Stimulated activated naive CD8-positive, alpha-beta T cell treated with anti-CD3 and anti-CD28 coated beads, Interleukin-15, amount 100 ng/mL, for 72 hours (primary cell): ENCODE results near the gene CDH7.

Experiments used
- ATAC-seq: fragments of 150-1000 bp; cut with Tn5 transposase; 2 replicates; pipeline ENCODE4 v1.10.0; 2021; ENCODE audit warnings: mild to moderate bottlenecking, moderate library complexity
- DNase-seq, 2 donors: peaks; one replicate each; pipeline ENCODE4 v3.0.0; 2021 to 2022
- H3K27ac Mint-ChIP-seq, 2 donors: one replicate each; pipeline ENCODE4 v1.8.0; 2022; ENCODE audit warnings: mild to moderate bottlenecking in 2 of 2, mixed read lengths in 2 of 2, moderate library complexity in 2 of 2
- H3K27me3 Mint-ChIP-seq: one replicate; pipeline ENCODE4 v1.8.0; 2022; ENCODE audit warnings: mixed read lengths
- H3K4me1 Mint-ChIP-seq: one replicate; pipeline ENCODE4 v1.8.0; 2022; ENCODE audit warnings: mild to moderate bottlenecking, mixed read lengths
- H3K4me3 Mint-ChIP-seq, 2 donors: one replicate each; pipeline ENCODE4 v1.8.0; 2022; ENCODE audit warnings: mild to moderate bottlenecking in 2 of 2, mixed read lengths in 2 of 2, moderate library complexity in 1 of 2
- H3K9me3 Mint-ChIP-seq, 2 donors: one replicate each; pipeline ENCODE4 v1.8.0; 2022; ENCODE audit warnings: mixed read lengths in 2 of 2

The CDH7 gene

DNA sequence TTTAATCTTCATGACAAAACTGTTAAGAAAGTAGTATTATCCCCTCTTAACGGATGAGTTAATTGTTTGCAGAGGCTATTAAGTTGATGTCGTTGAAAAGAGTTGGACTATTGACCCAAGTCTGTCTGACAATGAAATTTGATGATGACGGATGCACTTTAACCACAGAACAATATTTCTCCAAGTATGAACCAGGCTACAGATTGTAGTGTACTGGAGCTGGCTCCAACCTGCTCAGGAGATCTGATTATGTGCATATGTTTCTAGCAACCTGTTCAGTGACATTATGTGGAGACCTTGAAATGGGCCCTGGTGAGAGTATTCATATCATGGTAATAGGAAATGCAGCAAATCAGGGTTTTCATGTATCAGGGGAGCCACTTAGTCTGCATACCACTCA, 174.1 kb downstream of the CDH7 start:
- Mint-ChIP-seq H3K27ac (no peak overlapping the region), H3K4me1 (no peaks in the 10 kb centered on the region), H3K4me3 (no peak overlapping the region), H3K9me3 (peaks cover 0 to 2% of the 10 kb centered on the region in 2 donors), H3K27me3 (no peaks in the 10 kb centered on the region)
- ATAC-seq (no peak), DNase-seq (no peak)

DNA sequence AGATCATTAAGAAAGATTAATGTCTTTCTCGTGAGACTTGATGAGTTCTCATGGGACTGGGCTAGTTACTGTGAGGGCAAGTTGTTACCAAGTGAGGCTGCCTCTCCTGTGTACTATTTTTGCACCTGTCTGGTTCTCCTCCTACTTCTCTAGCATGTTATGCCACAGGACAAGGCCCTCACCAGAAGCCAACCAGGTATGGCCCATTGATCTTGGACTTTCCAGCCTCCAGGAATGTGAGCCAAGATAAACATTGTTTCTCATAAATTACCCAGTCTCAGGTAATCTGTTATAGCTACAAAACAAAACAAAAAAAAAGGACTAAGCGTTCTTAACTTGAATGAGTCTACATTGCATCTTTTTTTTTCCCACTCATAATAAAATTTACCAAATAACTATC, 184.1 kb downstream of the CDH7 start:
- no peak for DNase-seq
- Mint-ChIP-seq H3K27ac (no peak overlapping the region), H3K27me3 (no peaks in the 10 kb centered on the region), H3K4me1 (no peaks in the 10 kb centered on the region), H3K4me3 (no peak overlapping the region), H3K9me3 (peaks cover 24% of the 10 kb centered on the region in 2 donors)
- no peak for ATAC-seq

DNA sequence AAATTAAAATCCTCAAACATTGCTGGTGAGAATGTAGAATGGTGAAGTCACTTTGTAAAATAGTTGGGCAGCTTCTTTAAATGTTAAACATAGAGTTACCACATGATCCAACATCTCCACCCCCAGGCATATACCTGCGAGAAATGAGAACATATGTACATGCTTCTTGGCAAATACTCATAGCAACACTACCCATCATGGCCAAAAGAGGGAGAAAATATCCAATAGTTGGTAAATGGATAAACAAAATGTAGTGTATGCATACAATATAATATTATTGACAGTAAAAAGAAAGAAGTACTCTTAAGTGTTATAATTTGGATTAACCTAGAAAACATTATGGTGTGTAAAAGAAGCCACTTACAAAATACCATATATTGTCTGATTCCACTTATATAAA, 185.9 kb downstream of the CDH7 start:
- ATAC-seq (no peak), DNase-seq (no peak)
- H3K9me3 Mint-ChIP-seq, result peaks cover 14 to 21% of the 10 kb centered on the region in 2 donors
- no peaks in the 10 kb centered on the region for H3K4me1 Mint-ChIP-seq
- no peaks in the 10 kb centered on the region for H3K27me3 Mint-ChIP-seq
- no peak overlapping the region for H3K27ac Mint-ChIP-seq
- no peak overlapping the region for H3K4me3 Mint-ChIP-seq

DNA sequence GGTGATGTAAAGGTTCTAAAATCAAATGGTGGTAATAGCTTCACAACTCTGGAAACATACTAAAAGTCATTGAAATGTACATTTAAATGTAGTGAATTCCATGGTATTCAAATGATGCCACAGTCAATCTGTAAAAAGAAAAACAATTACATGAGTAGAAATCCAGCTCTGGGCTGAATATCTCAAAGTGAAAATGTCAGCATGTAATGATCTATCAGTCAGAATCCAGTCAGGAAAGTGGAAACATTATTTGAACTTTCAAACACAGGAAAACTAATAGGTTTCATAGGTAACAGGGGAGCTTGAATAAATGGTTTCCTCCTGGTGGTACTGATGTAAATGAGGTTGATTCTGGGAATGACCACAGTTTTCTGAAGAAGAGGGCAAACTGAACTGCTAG, 186.4 kb downstream of the CDH7 start:
- H3K4me3 Mint-ChIP-seq, result no peak overlapping the region
- H3K27ac Mint-ChIP-seq, result no peak overlapping the region
- ATAC-seq, result no peak
- H3K27me3 Mint-ChIP-seq, result no peaks in the 10 kb centered on the region
- H3K9me3 Mint-ChIP-seq, result peaks cover 9 to 16% of the 10 kb centered on the region in 2 donors
- no peaks in the 10 kb centered on the region for H3K4me1 Mint-ChIP-seq
- no peak for DNase-seq

DNA sequence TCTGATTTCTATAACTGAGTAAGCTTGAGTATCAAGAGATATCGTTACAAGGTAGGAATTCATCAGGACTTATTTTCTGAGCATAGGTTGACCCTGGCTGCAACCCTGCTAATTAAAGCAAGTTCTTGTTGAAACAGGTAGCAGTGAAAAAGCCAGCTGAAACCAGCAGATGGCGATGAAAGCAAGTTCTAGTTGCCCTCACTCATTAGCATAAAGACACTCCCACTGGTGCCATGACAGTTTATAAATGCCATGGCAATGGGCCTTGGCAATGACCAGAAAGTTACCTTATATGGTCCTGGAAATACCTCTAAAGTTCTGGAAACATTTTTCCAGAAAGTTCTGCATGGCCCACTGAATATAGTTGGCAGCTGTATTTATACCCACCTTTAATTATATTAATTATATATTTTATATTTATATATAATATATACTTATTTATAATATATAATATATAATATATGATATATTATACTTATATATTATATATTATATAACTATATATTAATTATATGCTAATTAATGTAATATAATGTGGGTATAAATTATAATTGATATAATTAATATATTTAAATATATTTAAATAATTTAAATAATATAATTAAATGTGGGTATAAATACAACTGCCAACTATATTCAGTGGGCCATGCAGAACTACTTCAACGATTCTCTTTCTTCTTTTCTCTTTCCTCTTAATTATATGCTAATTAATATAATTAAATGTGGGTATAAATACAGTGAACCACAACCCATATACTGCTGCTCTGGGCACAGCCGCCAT, 188.0 kb downstream of the CDH7 start:
- H3K27ac Mint-ChIP-seq, result no peak overlapping the region
- ATAC-seq, result no peak
- peaks cover 0 to 10% of the 10 kb centered on the region in 2 donors for H3K9me3 Mint-ChIP-seq
- H3K27me3 Mint-ChIP-seq, result no peaks in the 10 kb centered on the region
- H3K4me1 Mint-ChIP-seq, result no peaks in the 10 kb centered on the region
- no peak overlapping the region for H3K4me3 Mint-ChIP-seq
- peak in 1 of 2 donors; percentile 12 for DNase-seq
